Measurements from ENCODE around the gene ALMS1. TPM values are rescaled to one million over a fixed set of nuclear protein-coding genes. Genes with fewer than 3 reads are reported as not detected.

ALMS1 gene
- polyA plus RNA-seq, 1 of the 3 experiments (the other 2 are of a cell fraction), result 7.0 TPM

DNA sequence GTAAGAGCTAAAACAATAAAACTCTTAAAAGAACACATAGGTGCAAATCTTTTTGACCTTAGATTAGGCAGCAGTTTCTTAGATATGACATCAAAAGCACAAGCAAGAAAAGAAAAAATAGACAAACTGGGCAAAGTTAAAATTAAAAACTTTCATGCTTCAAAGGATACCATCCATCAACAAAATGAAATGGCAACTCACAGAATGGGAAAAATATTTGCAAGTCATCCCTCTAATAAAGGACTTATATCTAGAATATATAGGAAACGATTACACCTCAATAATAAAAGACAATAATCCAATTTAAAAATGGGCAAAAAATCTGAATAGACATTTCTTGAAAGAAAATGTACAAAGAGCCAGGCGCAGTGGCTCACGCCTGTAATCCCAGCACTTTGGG lies 29.5 kb upstream of the ALMS1 start (continued):
- TF ChIP-seq, protein P1, sequence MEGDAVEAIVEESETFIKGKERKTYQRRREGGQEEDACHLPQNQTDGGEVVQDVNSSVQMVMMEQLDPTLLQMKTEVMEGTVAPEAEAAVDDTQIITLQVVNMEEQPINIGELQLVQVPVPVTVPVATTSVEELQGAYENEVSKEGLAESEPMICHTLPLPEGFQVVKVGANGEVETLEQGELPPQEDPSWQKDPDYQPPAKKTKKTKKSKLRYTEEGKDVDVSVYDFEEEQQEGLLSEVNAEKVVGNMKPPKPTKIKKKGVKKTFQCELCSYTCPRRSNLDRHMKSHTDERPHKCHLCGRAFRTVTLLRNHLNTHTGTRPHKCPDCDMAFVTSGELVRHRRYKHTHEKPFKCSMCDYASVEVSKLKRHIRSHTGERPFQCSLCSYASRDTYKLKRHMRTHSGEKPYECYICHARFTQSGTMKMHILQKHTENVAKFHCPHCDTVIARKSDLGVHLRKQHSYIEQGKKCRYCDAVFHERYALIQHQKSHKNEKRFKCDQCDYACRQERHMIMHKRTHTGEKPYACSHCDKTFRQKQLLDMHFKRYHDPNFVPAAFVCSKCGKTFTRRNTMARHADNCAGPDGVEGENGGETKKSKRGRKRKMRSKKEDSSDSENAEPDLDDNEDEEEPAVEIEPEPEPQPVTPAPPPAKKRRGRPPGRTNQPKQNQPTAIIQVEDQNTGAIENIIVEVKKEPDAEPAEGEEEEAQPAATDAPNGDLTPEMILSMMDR (IDR thresholded peaks at IDR 0.05), result no peak

- WGBS (ENCODE audit: low lambda C conversion rate), result 7% methylated on average over 2 of the region's 2 CpGs
- H3K27me3 ChIP-seq (ENCODE audit: insufficient read depth), result no peaks in the 10 kb centered on the region
- no peak overlapping the region for H2AFZ ChIP-seq (ENCODE audit: low read depth)
- POLR2A ChIA-PET, result no interaction called here
- DNase-seq, result peak; percentile 32
- H3K4me1 ChIP-seq (ENCODE audit: control insufficient read depth in 1 of 2, insufficient read depth in 2 of 2, low read depth in 1 of 2, low read length in 1 of 2), result no peaks in the 10 kb centered on the region
- H3K4me3 ChIP-seq (ENCODE audit: low read depth in 2 of 2, low read length in 1 of 2), result no peak overlapping the region
- H3K79me2 ChIP-seq (ENCODE audit: insufficient read depth), result no peaks in the 10 kb centered on the region
- H3K9me2 ChIP-seq, result no peaks in the 10 kb centered on the region
- CTCF ChIA-PET, result interaction anchor here (0.6 to 1.3 kb wide), 13 partner anchors 8 to 1191 kb away, joined by 3 to 5 read pairs (median 3); no protein-coding TSS in a partner anchor
- TF ChIP-seq NFIC (IDR thresholded peaks at IDR 0.05; ENCODE audit: borderline replicate concordance) (no peak), SMC3 (IDR thresholded peaks at IDR 0.05; ENCODE audit: low read depth, low read length) (peak; percentile 20; the same call in 1 of the 2 replicates), RAD21 (IDR thresholded peaks at IDR 0.05; ENCODE audit: low read length) (peak; percentile 51)
- TF ChIP-seq, protein P1 (IDR thresholded peaks at IDR 0.05), result peak; percentile 57
- H3K36me3 ChIP-seq (replicated peaks in 1 of 2; ENCODE audit: control insufficient read depth in 1 of 2, insufficient read depth in 2 of 2, low read length in 1 of 2), result no peaks in the 10 kb centered on the region
- H3K4me2 ChIP-seq, result no peak overlapping the region
- H3K27ac ChIP-seq (ENCODE audit: low read depth in 2 of 2, low read length in 1 of 2), result no peak overlapping the region
- H3F3A ChIP-seq (replicated peaks; ENCODE audit: insufficient read depth), result no peaks in the 10 kb centered on the region
- no peaks in the 10 kb centered on the region for H4K20me1 ChIP-seq (ENCODE audit: insufficient read depth)
- no peaks in the 10 kb centered on the region for H3K9me3 ChIP-seq
- no peak overlapping the region for H3K9ac ChIP-seq
Observed at GRCh38 chr2:73359915-73360697, 25.5 kb upstream of the ALMS1 start.

DNA sequence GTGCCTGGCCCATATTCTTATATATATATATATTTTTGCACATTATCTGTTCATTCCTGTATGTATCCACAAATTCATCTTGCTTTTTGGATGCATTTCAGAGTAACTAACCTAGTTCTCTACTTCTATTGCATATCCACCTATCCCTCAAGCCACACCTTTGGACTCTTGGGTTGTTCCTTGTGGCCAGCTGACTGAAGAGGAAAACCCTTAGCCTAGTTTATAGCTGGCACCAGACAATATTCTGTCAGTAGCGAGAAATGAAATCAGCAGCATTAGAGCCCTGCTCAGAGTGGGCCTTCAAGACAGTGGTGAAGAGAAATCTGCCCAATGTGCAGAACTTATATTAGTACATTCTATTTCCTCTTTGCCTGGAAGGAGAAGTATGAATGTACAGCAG lies 19.6 kb upstream of the ALMS1 start:
- CTCF ChIA-PET, result interaction anchor here (2.5 kb wide), 1 partner anchor 75 kb away, joined by 9 read pairs; no protein-coding TSS in a partner anchor
- WGBS (ENCODE audit: low lambda C conversion rate), result 79% methylated on average over 1 of the region's 1 CpG
- H3F3A ChIP-seq (replicated peaks; ENCODE audit: insufficient read depth), result no peaks in the 10 kb centered on the region

More for the DNA sequence above, 19.6 kb upstream of the ALMS1 start:
- Histone ChIP-seq H3K9me2 (no peaks in the 10 kb centered on the region), H3K79me2 (ENCODE audit: insufficient read depth) (no peaks in the 10 kb centered on the region), H3K4me1 (ENCODE audit: control insufficient read depth in 1 of 2, insufficient read depth in 2 of 2, low read depth in 1 of 2, low read length in 1 of 2) (no peaks in the 10 kb centered on the region), H3K9me3 (no peaks in the 10 kb centered on the region), H4K20me1 (ENCODE audit: insufficient read depth) (no peaks in the 10 kb centered on the region), H2AFZ (ENCODE audit: low read depth) (no peak overlapping the region), H3K4me3 (ENCODE audit: low read depth in 2 of 2, low read length in 1 of 2) (no peak overlapping the region), H3K27me3 (ENCODE audit: insufficient read depth) (peaks cover 5% of the 10 kb centered on the region; the same call in 1 of the 2 replicates), H3K36me3 (replicated peaks in 1 of 2; ENCODE audit: control insufficient read depth in 1 of 2, insufficient read depth in 2 of 2, low read length in 1 of 2) (no peaks in the 10 kb centered on the region), H3K9ac (no peak overlapping the region), H3K27ac (ENCODE audit: low read depth in 2 of 2, low read length in 1 of 2) (no peak overlapping the region), H3K4me2 (no peak overlapping the region)
- no peak for DNase-seq
- TF ChIP-seq NRF1 (IDR thresholded peaks at IDR 0.05; ENCODE audit: low read depth, low read length), result no peak
- TF ChIP-seq RFX5 (IDR thresholded peaks at IDR 0.05; ENCODE audit: low read length), result no peak
- TF ChIP-seq RCOR1 (IDR thresholded peaks at IDR 0.05; ENCODE audit: low read length), result no peak
- TF ChIP-seq PBX3 (IDR thresholded peaks at IDR 0.05), result no peak
- TF ChIP-seq POLR2AphosphoS5 (IDR thresholded peaks at IDR 0.05; ENCODE audit: low read depth, low read length), result no peak
- TF ChIP-seq SMC3 (IDR thresholded peaks at IDR 0.05; ENCODE audit: low read depth, low read length), result no peak
- no peak for TF ChIP-seq FOXM1 (IDR thresholded peaks at IDR 0.05; ENCODE audit: low read depth)
- TF ChIP-seq SIN3A (IDR thresholded peaks at IDR 0.05; ENCODE audit: borderline replicate concordance, low read depth, low read length), result no peak
- TF ChIP-seq CHD2 (IDR thresholded peaks at IDR 0.05; ENCODE audit: low read length, partially characterized antibody), result no peak
- no peak for TF ChIP-seq RXRA (IDR thresholded peaks at IDR 0.05; ENCODE audit: borderline replicate concordance, low read depth)
- TF ChIP-seq YY1 (IDR thresholded peaks at IDR 0.05; ENCODE audit: low read depth), result no peak
- no peak for TF ChIP-seq FOSL2 (IDR thresholded peaks at IDR 0.05; ENCODE audit: borderline replicate concordance, low read depth)
- no peak for TF ChIP-seq EZH2phosphoT487 (IDR thresholded peaks at IDR 0.05; ENCODE audit: borderline replicate concordance, low read depth)
- TF ChIP-seq, protein P1 (IDR thresholded peaks at IDR 0.05), result no peak
- no peak for TF ChIP-seq MEF2A (IDR thresholded peaks at IDR 0.05; ENCODE audit: borderline replicate concordance, low read depth)
- POLR2A ChIA-PET, result no interaction called here
